Measurements from ENCODE around the gene TRIM72. TPM values are rescaled to one million over a fixed set of nuclear protein-coding genes. Genes with fewer than 3 reads are reported as not detected.

Gene TRIM72
- total RNA-seq, 2 experiments from 2014 or later = 0.04 TPM; not detected in 1

- Mint-ChIP-seq H3K4me1 (peaks cover 23% of the 10 kb centered on the region), H3K27me3 (peaks cover 44% of the 10 kb centered on the region), H3K4me3 (peak overlapping the region; percentile 52), H3K27ac (no peak overlapping the region), H3K36me3 (ENCODE audit: low read depth) (no peaks in the 10 kb centered on the region), H3K9me3 (ENCODE audit: low read depth) (no peaks in the 10 kb centered on the region)
- CTCF ChIA-PET = interaction anchor here (0.6 to 1.4 kb wide), 4 partner anchors 15 to 167 kb away, joined by 3 to 7 read pairs (median 3); no protein-coding TSS in a partner anchor
- peak; percentile 45 for ATAC-seq
- DNase-seq = peak; percentile 45
- POLR2A ChIA-PET = interaction anchor here (0.6 to 1.7 kb wide), 2 partner anchors 12 to 116 kb away, joined by 4 to 13 read pairs; partner anchors contain the start of gene PYCARD
- intact Hi-C loops (cut with DNase I, micrococcal nuclease) = loop anchor here (2.0 to 10.0 kb wide), 5 partner anchors 49 to 649 kb away; partner anchors contain the start of gene ITGAX (in 1 of the 2)
These were observed 1.6 kb downstream of the TRIM72 start for GRCh38 chr16:31215287-31216162.

- Mint-ChIP-seq H3K27ac (peak within 1 kb of the TSS; percentile 10), H3K4me3 (peak within 1 kb of the TSS; percentile 52), H3K4me1 (peaks cover 21% of the 10 kb centered on the region), H3K9me3 (ENCODE audit: low read depth) (no peaks in the 10 kb centered on the region), H3K27me3 (peaks cover 53% of the 10 kb centered on the region), H3K36me3 (ENCODE audit: low read depth) (no peaks in the 10 kb centered on the region)
- no peak for ATAC-seq
- intact Hi-C loops (cut with DNase I, micrococcal nuclease) = loop anchor here (2.0 to 10.0 kb wide), 5 partner anchors 48 to 648 kb away; partner anchors contain the start of gene ITGAX (in 1 of the 2)
- POLR2A ChIA-PET = interaction anchor here (0.7 to 1.7 kb wide), 4 partner anchors 13 to 185 kb away, joined by 3 to 13 read pairs (median 4); partner anchors contain the start of gene PYCARD
- peak; percentile 41 for DNase-seq
- CTCF ChIA-PET = interaction anchor here (0.6 to 1.1 kb wide), 5 partner anchors 146 to 652 kb away, joined by 3 to 5 read pairs (median 3); partner anchors contain the start of gene ARMC5
These were observed 2.7 kb downstream of the TRIM72 start, which contains the start of gene PYDC1 for GRCh38 chr16:31216422-31217135. PYDC1 (minus strand) TSS chr16:31217135; CDS start chr16:31217028, 107 bp downstream.

- Mint-ChIP-seq H3K4me3 (peak overlapping the region; percentile 26), H3K4me1 (peaks cover 17% of the 10 kb centered on the region), H3K36me3 (ENCODE audit: low read depth) (no peaks in the 10 kb centered on the region), H3K9me3 (ENCODE audit: low read depth) (no peaks in the 10 kb centered on the region), H3K27ac (no peak overlapping the region), H3K27me3 (peaks cover 50% of the 10 kb centered on the region)
- DNase-seq (no peak), ATAC-seq (no peak)
- ChIA-PET POLR2A (interaction anchor here (0.7 to 1.7 kb wide), 4 partner anchors 14 to 186 kb away, joined by 3 to 13 read pairs (median 4); partner anchors contain the start of gene PYCARD), CTCF (interaction anchor here (0.6 to 1.1 kb wide), 4 partner anchors 226 to 651 kb away, joined by 3 to 5 read pairs (median 3); partner anchors contain the start of gene ARMC5)
- intact Hi-C loops (cut with DNase I, micrococcal nuclease) = loop anchor here (2.0 to 10.0 kb wide), 5 partner anchors 48 to 648 kb away; partner anchors contain the start of gene ITGAX (in 1 of the 2)
These were observed 3.2 kb downstream of the TRIM72 start for GRCh38 chr16:31217136-31217530.

GRCh38 chr16:31219154-31219741 is 5.3 kb downstream of the TRIM72 start:
- ChIA-PET POLR2A (interaction anchor here (0.6 to 1.0 kb wide), 2 partner anchors 19 to 144 kb away, joined by 3 read pairs; no protein-coding TSS in a partner anchor), CTCF (interaction anchor here (0.6 kb wide), 1 partner anchor 18 kb away, joined by 4 read pairs; no protein-coding TSS in a partner anchor)
- no peaks in the 10 kb centered on the region for H3K9me3 Mint-ChIP-seq (ENCODE audit: low read depth)
- H3K36me3 Mint-ChIP-seq (ENCODE audit: low read depth) = no peaks in the 10 kb centered on the region
- intact Hi-C loops (cut with DNase I, micrococcal nuclease) = loop anchor here in 1 of 2 experiments (10.0 kb wide), 4 partner anchors 46 to 646 kb away; partner anchors contain the start of gene ITGAX
- no peak overlapping the region for H3K27ac Mint-ChIP-seq
- ATAC-seq = no peak
- no peak overlapping the region for H3K4me3 Mint-ChIP-seq
- DNase-seq = no peak
- peaks cover 17% of the 10 kb centered on the region for H3K4me1 Mint-ChIP-seq
- peaks cover 40% of the 10 kb centered on the region for H3K27me3 Mint-ChIP-seq

GRCh38 chr16:31221357-31222160 is 7.6 kb downstream of the TRIM72 start:
- Mint-ChIP-seq H3K27me3 (peaks cover 26% of the 10 kb centered on the region), H3K4me1 (peaks cover 5% of the 10 kb centered on the region), H3K4me3 (no peak overlapping the region), H3K36me3 (ENCODE audit: low read depth) (no peaks in the 10 kb centered on the region), H3K9me3 (ENCODE audit: low read depth) (no peaks in the 10 kb centered on the region), H3K27ac (no peak overlapping the region)
- ChIA-PET CTCF (no interaction called here), POLR2A (no interaction called here)
- DNase-seq (no peak), ATAC-seq (no peak)
- intact Hi-C loops (cut with DNase I, micrococcal nuclease) = no loop called here

DNA sequence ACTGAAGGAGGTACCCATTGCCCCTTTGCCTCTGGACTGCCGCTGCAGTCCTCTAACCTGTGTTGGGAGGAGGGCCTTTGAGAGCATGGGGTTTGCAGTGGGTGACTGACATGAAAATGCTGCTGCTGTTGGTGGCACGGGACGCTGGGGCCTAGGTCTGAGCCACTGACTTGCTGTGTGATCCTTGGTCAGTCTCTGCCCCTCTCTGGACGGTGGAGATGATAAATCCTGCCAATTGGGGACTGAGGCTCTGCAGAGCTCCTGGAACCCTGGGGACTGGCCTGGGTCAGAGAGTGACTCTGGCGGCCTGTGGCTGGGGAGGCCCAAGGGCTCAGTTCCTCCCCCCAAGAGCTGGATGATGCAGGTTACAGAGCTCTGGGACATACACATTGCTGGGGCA is 9.1 kb downstream of the TRIM72 start:
- Mint-ChIP-seq H3K36me3 (ENCODE audit: low read depth) (no peaks in the 10 kb centered on the region), H3K4me3 (no peak overlapping the region), H3K9me3 (ENCODE audit: low read depth) (no peaks in the 10 kb centered on the region), H3K4me1 (no peaks in the 10 kb centered on the region), H3K27ac (no peak overlapping the region), H3K27me3 (peaks cover 16% of the 10 kb centered on the region)
- ChIA-PET POLR2A (no interaction called here), CTCF (interaction anchor here (0.6 kb wide), 1 partner anchor 357 kb away, joined by 3 read pairs; no protein-coding TSS in a partner anchor)
- DNase-seq (no peak), ATAC-seq (no peak)
- intact Hi-C loops (cut with DNase I, micrococcal nuclease) = no loop called here

DNA sequence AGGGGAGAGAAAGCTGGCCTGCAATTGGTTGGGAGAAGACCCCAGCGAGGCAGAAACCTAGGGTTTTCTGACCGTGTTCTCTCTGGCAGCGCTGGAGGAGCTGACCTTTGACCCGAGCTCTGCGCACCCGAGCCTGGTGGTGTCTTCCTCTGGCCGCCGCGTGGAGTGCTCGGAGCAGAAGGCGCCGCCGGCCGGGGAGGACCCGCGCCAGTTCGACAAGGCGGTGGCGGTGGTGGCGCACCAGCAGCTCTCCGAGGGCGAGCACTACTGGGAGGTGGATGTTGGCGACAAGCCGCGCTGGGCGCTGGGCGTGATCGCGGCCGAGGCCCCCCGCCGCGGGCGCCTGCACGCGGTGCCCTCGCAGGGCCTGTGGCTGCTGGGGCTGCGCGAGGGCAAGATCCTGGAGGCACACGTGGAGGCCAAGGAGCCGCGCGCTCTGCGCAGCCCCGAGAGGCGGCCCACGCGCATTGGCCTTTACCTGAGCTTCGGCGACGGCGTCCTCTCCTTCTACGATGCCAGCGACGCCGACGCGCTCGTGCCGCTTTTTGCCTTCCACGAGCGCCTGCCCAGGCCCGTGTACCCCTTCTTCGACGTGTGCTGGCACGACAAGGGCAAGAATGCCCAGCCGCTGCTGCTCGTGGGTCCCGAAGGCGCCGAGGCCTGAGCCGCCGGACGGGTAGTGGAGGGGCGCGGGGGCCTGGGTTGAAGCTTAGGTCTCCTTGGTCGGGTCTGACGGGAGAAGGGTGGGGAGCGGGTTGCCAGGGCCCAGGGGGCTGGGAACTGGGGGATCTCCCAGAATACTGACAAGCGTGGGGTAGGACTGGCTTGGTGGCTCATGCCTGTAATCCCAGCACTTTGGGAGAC is 10.4 kb downstream of the TRIM72 start:
- POLR2A ChIA-PET = no interaction called here
- Mint-ChIP-seq H3K27me3 (peaks cover 12% of the 10 kb centered on the region), H3K27ac (no peak overlapping the region), H3K36me3 (ENCODE audit: low read depth) (no peaks in the 10 kb centered on the region), H3K4me1 (no peaks in the 10 kb centered on the region), H3K9me3 (ENCODE audit: low read depth) (no peaks in the 10 kb centered on the region), H3K4me3 (no peak overlapping the region)
- DNase-seq = no peak
- intact Hi-C loops (cut with DNase I, micrococcal nuclease) = no loop called here
- ATAC-seq = no peak
- CTCF ChIA-PET = interaction anchor here (0.7 kb wide), 1 partner anchor 391 kb away, joined by 3 read pairs; no protein-coding TSS in a partner anchor

DNA sequence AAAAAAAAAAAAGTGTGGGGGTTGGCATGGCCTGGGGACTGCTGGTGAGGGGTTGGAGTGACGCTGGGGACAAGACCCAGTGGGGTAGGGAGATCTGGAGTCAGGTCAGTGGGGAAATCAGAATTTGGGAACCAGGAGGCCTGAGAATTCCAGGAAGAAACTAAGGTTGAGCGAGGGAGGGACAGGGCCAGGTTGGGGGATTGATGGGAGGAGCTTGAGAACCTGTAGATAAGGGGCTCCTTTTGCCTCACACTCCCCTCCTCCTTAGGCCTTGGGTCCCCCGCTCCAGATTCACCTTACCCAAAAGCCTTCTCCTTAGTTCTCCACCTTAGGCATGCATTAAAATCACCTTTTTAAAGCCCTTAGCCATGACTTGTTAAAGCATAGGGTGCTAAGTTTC is 11.3 kb downstream of the TRIM72 start:
- H3K27me3 Mint-ChIP-seq = peaks cover 12% of the 10 kb centered on the region
- ATAC-seq = no peak
- H3K36me3 Mint-ChIP-seq (ENCODE audit: low read depth) = no peaks in the 10 kb centered on the region
- POLR2A ChIA-PET = no interaction called here
- H3K4me1 Mint-ChIP-seq = no peaks in the 10 kb centered on the region
- no peaks in the 10 kb centered on the region for H3K9me3 Mint-ChIP-seq (ENCODE audit: low read depth)
- no peak for DNase-seq
- CTCF ChIA-PET = no interaction called here
- intact Hi-C loops (cut with DNase I, micrococcal nuclease) = no loop called here
- no peak overlapping the region for H3K4me3 Mint-ChIP-seq
- H3K27ac Mint-ChIP-seq = no peak overlapping the region

- H3K4me1 Mint-ChIP-seq = no peaks in the 10 kb centered on the region
- ChIA-PET POLR2A (no interaction called here), CTCF (interaction anchor here (0.5 to 1.3 kb wide), 2 partner anchors 25 to 165 kb away, joined by 3 to 4 read pairs; no protein-coding TSS in a partner anchor)
- H3K9me3 Mint-ChIP-seq (ENCODE audit: low read depth) = no peaks in the 10 kb centered on the region
- peaks cover 3% of the 10 kb centered on the region for H3K27me3 Mint-ChIP-seq
- intact Hi-C loops (cut with DNase I, micrococcal nuclease) = no loop called here
- no peak overlapping the region for H3K27ac Mint-ChIP-seq
- ATAC-seq (no peak), DNase-seq (no peak)
- no peak overlapping the region for H3K4me3 Mint-ChIP-seq
- no peaks in the 10 kb centered on the region for H3K36me3 Mint-ChIP-seq (ENCODE audit: low read depth)
These were observed 14.3 kb downstream of the TRIM72 start for GRCh38 chr16:31228206-31228605.
